Heart left ventricle (tissue), 13 donors: ENCODE results near the gene ZFP57.

Source experiments
- CTCF ChIP-seq, 12 donors: fragments of 200-600 bp; sonication (generic) in 4 of 12; IDR thresholded peaks; one replicate each; pipeline versions ENCODE4 v1.5.0 to v1.8.0; 2018 to 2022; ENCODE audit warnings: antibody characterized with exemption in 12 of 12, mild to moderate bottlenecking in 5 of 12
- POLR2A ChIP-seq, 2 donors: fragments of 450-650 bp; IDR thresholded peaks; one replicate each; pipeline ENCODE4 v1.6.1; 2017; ENCODE audit warnings: antibody characterized with exemption in 2 of 2, mild to moderate bottlenecking in 2 of 2, moderate library complexity in 2 of 2
- donor health status: ischemic (EF 13 %, LVEDD 7.1; RV severe dilation, severe dysfunction).
- donor health status: DM: no; HTN: yes; CAD: no.
- donor health status: DM: no; HTN: no; CAD: no.
- donor health status: ischemic (EF 25% LVEDD 6.9; RV normal size, moderate dysfunction).
- donor health status: ischemic (EF 25% LVEDD 5.7; RV mildly dilated, moderate dysfunction).
- donor health status: ischemic (EF 35%, LVEDD 5.7; RV mildly dilated, moderate dysfunction).
- donor health status: nonischemic (EF 11% LVEDD 7.7; RV severe dilation, severe dysfunction).
- donor health status: DM: yes; HTN: yes; CAD: no.
- donor health status: PGD.
- donor health status: ischemic (EF 29% LVEDD 5.4; RV normal size, mild dysfunction).
- donor health status: nonischemic (EF 23%, LVEDD 6.1; RV moderate dilation, normal function).

DNA sequence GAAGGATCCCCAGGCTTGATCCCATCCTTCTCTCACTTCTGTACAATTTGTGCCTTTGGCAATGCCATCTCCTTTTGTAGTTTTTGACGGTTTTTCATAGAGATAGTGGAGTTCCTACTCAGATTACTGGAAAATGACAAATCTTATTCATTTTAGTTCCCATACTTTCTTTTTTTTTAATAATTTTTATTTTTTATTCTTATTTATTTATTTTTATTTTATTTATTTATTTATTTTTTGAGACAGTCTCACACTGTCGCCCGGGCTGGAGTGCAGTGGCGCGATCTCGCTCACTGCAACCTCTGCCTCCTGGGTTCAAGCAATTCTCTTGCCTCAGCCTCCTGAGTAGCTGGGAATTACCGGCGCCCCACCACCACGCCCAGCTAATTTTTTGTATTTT is 43.7 kb downstream of the ZFP57 start:
- TF ChIP-seq POLR2A (IDR thresholded peaks at IDR 0.05) (no peak), CTCF (IDR thresholded peaks at IDR 0.05) (no peak)
